MM.1S (cell line): ENCODE data around the gene CREB3L2.

ENCODE experiments used
- DNase-seq: peaks from one replicate; pipeline ENCODE4 v3.0.0-alpha.2; 2015
- H2AFZ ChIP-seq: fragments of 300-600 bp; sonication (generic); 2 replicates; pipeline ENCODE4 v1.6.0; 2016; ENCODE audit warnings: antibody characterized with exemption, low read length
- H3F3A ChIP-seq: fragments of 300-600 bp; sonication (generic); 2 replicates; pipeline ENCODE4 v1.6.1; 2016; ENCODE audit warnings: mild to moderate bottlenecking, antibody characterized with exemption, low read length, moderate library complexity, mixed read lengths; ENCODE audit not compliant: insufficient read depth
- H3K27ac ChIP-seq: fragments of 300-600 bp; sonication (generic); 2 replicates; pipeline ENCODE4 v1.5.1; 2016; ENCODE audit warnings: mild to moderate bottlenecking, low read length
- H3K27me3 ChIP-seq: fragments of 300-600 bp; sonication (generic); replicated peaks from 2 replicates; pipeline ENCODE4 v1.6.0; 2016; ENCODE audit warnings: low read length; ENCODE audit not compliant: insufficient read depth
- H3K36me3 ChIP-seq: fragments of 300-600 bp; sonication (generic); replicated peaks from 2 replicates; pipeline ENCODE4 v1.6.1; 2016; ENCODE audit warnings: mild to moderate bottlenecking, low read length, mixed read lengths; ENCODE audit not compliant: insufficient read depth
- H3K4me1 ChIP-seq: fragments of 300-600 bp; sonication (generic); 2 replicates; pipeline ENCODE4 v1.6.1; 2016; ENCODE audit warnings: low read length, mixed read lengths
- H3K4me2 ChIP-seq: fragments of 300-600 bp; sonication (generic); 2 replicates; pipeline ENCODE4 v1.6.0; 2016; ENCODE audit warnings: low read depth, low read length
- H3K4me3 ChIP-seq: fragments of 300-600 bp; sonication (generic); 2 replicates; pipeline ENCODE4 v1.5.1; 2016; ENCODE audit warnings: low read length, mixed read lengths
- H3K79me2 ChIP-seq: fragments of 300-600 bp; sonication (generic); 2 replicates; pipeline ENCODE4 v1.6.1; 2016; ENCODE audit warnings: mixed run types, low read length, mixed read lengths
- H3K9ac ChIP-seq: fragments of 300-600 bp; sonication (generic); 2 replicates; pipeline ENCODE4 v1.6.1; 2016; ENCODE audit warnings: low read length, mixed read lengths
- H3K9me2 ChIP-seq: fragments of 300-600 bp; sonication (generic); replicated peaks from 2 replicates; pipeline ENCODE4 v1.6.1; 2016; ENCODE audit warnings: mild to moderate bottlenecking, low read length, mixed read lengths; ENCODE audit not compliant: insufficient read depth
- H3K9me3 ChIP-seq: fragments of 300-600 bp; sonication (generic); replicated peaks from 2 replicates; pipeline ENCODE4 v1.6.1; 2016; ENCODE audit warnings: mild to moderate bottlenecking, low read length, mixed read lengths; ENCODE audit not compliant: insufficient read depth
- H4K20me1 ChIP-seq: fragments of 300-600 bp; sonication (generic); 2 replicates; pipeline ENCODE4 v1.6.1; 2016; ENCODE audit warnings: mild to moderate bottlenecking, low read length, moderate library complexity, mixed read lengths; ENCODE audit not compliant: insufficient read depth
- CTCF ChIP-seq: fragments of 300-600 bp; sonication (generic); IDR thresholded peaks from 2 replicates; pipeline ENCODE4 v1.5.1; 2016; ENCODE audit warnings: antibody characterized with exemption, low read length, mixed read lengths
- EZH2 ChIP-seq: fragments of 300-600 bp; sonication (generic); optimal IDR thresholded peaks from 2 replicates; pipeline ENCODE3; 2017; ENCODE audit warnings: low read depth, mild to moderate bottlenecking, antibody characterized with exemption, low read length, mixed read lengths
- EZH2phosphoT487 ChIP-seq: fragments of 300-600 bp; sonication (generic); IDR thresholded peaks from 2 replicates; pipeline ENCODE4 v1.6.1; 2018; ENCODE audit warnings: antibody characterized with exemption, low read length

CREB3L2 gene

GRCh38 chr7:137885678-137886077 lies 116.2 kb downstream of the CREB3L2 start:
- no peaks in the 10 kb centered on the region for H4K20me1 ChIP-seq
- H3K27ac ChIP-seq = no peak overlapping the region
- H3K9ac ChIP-seq = no peak overlapping the region
- no peaks in the 10 kb centered on the region for H3K9me2 ChIP-seq
- no peaks in the 10 kb centered on the region for H3K4me1 ChIP-seq
- H3F3A ChIP-seq = no peaks in the 10 kb centered on the region
- no peak overlapping the region for H2AFZ ChIP-seq
- TF ChIP-seq CTCF (no peak), EZH2 (no peak), EZH2phosphoT487 (no peak)
- peaks cover 17% of the 10 kb centered on the region; the same call in 1 of the 2 replicates for H3K36me3 ChIP-seq
- H3K79me2 ChIP-seq = 0 out of 2 replicates have a peak, but pooled peaks cover 5% of the 10 kb centered on the region
- no peaks in the 10 kb centered on the region for H3K27me3 ChIP-seq
- DNase-seq = no peak
- H3K4me3 ChIP-seq = no peak overlapping the region
- H3K4me2 ChIP-seq = no peak overlapping the region
- no peaks in the 10 kb centered on the region for H3K9me3 ChIP-seq

GRCh38 chr7:137882806-137883205 lies 119.1 kb downstream of the CREB3L2 start:
- Histone ChIP-seq H3K27ac (no peak overlapping the region), H3K4me1 (no peaks in the 10 kb centered on the region), H3K9me2 (no peaks in the 10 kb centered on the region), H3K9me3 (no peaks in the 10 kb centered on the region), H3K9ac (no peak overlapping the region), H3K36me3 (peaks cover 17% of the 10 kb centered on the region; the same call in 1 of the 2 replicates), H3K27me3 (no peaks in the 10 kb centered on the region), H3K4me3 (no peak overlapping the region), H3K79me2 (no peaks in the 10 kb centered on the region), H3F3A (no peaks in the 10 kb centered on the region), H4K20me1 (no peaks in the 10 kb centered on the region), H3K4me2 (no peak overlapping the region), H2AFZ (no peak overlapping the region)
- DNase-seq = no peak
- TF ChIP-seq EZH2phosphoT487 (no peak), EZH2 (no peak), CTCF (no peak)

GRCh38 chr7:137882261-137882668 lies 119.6 kb downstream of the CREB3L2 start:
- H2AFZ ChIP-seq = no peak overlapping the region
- peaks cover 17% of the 10 kb centered on the region; the same call in 1 of the 2 replicates for H3K36me3 ChIP-seq
- H3K27me3 ChIP-seq = no peaks in the 10 kb centered on the region
- no peaks in the 10 kb centered on the region for H3K4me1 ChIP-seq
- no peak overlapping the region for H3K4me3 ChIP-seq
- H3K9me3 ChIP-seq = no peaks in the 10 kb centered on the region
- no peak overlapping the region for H3K27ac ChIP-seq
- no peaks in the 10 kb centered on the region for H3K79me2 ChIP-seq
- no peaks in the 10 kb centered on the region for H4K20me1 ChIP-seq
- no peaks in the 10 kb centered on the region for H3F3A ChIP-seq
- H3K9me2 ChIP-seq = no peaks in the 10 kb centered on the region
- no peak overlapping the region for H3K9ac ChIP-seq
- TF ChIP-seq EZH2phosphoT487 (no peak), CTCF (no peak), EZH2 (no peak)
- H3K4me2 ChIP-seq = no peak overlapping the region
- no peak for DNase-seq
